ENCODE measurements around the gene PEAR1. TPM values are rescaled to one million over a fixed set of nuclear protein-coding genes. Genes with fewer than 3 reads are reported as not detected.

Gene PEAR1
- total and polyA plus RNA-seq, 2 of the 4 experiments (the other 2 are of a cell fraction), result 2.0 to 44.4 TPM

Small RNA genes lying within 50 kb of the gene (microRNA-seq; reads per million reads assigned to microRNA genes)
- 1.1 to 4.1 reads per million in 2 experiments for gene MIR765 (ENCODE audit: insufficient read depth in 1 of 2, insufficient read length in 1 of 2, unreplicated experiment in 1 of 2)

Small RNA genes lying within 50 kb of the gene (small RNA-seq; reads per million reads assigned to genes)
- gene MIR765, result 0 to 1.8 (median 0) reads per million in 5 experiments

Other genes with a start within 250 kb of the PEAR1 start
- 40.1 and 46.1 TPM in 2 replicates for gene NES, start 216.3 kb upstream of the PEAR1 start, total RNA-seq (2012; rRNA removed)
- 25.3 and 26.7 TPM in 2 replicates for gene NES, start 216.3 kb upstream of the PEAR1 start, polyA plus RNA-seq (2012; rRNA removed)
- gene CRABP2, start 188.1 kb upstream of the PEAR1 start, total RNA-seq (2012; rRNA removed), result 6.1 and 6.3 TPM in 2 replicates
- gene CRABP2, start 188.1 kb upstream of the PEAR1 start, polyA plus RNA-seq (2012; rRNA removed), result 12.2 and 15.7 TPM in 2 replicates
- 2.3 and 3.1 TPM in 2 replicates for gene METTL25B, start 165.2 kb upstream of the PEAR1 start, total RNA-seq (2012; rRNA removed)
- gene METTL25B, start 165.2 kb upstream of the PEAR1 start, polyA plus RNA-seq (2012; rRNA removed), result 9.6 and 10.1 TPM in 2 replicates
- gene ISG20L2, start 165.0 kb upstream of the PEAR1 start, total RNA-seq (2012; rRNA removed), result 13.6 and 17.0 TPM in 2 replicates
- 27.2 and 27.3 TPM in 2 replicates for gene ISG20L2, start 165.0 kb upstream of the PEAR1 start, polyA plus RNA-seq (2012; rRNA removed)
- gene MRPL24, start 152.6 kb upstream of the PEAR1 start, total RNA-seq (2012; rRNA removed), result 65.3 and 68.8 TPM in 2 replicates
- gene MRPL24, start 152.6 kb upstream of the PEAR1 start, polyA plus RNA-seq (2012; rRNA removed), result 94.9 and 99.5 TPM in 2 replicates
- 94.6 and 145 TPM in 2 replicates for gene HDGF, start 142.0 kb upstream of the PEAR1 start, total RNA-seq (2012; rRNA removed)
- gene HDGF, start 142.0 kb upstream of the PEAR1 start, polyA plus RNA-seq (2012; rRNA removed), result 102 and 123 TPM in 2 replicates
- gene PRCC, start 126.2 kb upstream of the PEAR1 start, total RNA-seq (2012; rRNA removed), result 10.6 and 14.7 TPM in 2 replicates
- 52.4 and 59.6 TPM in 2 replicates for gene PRCC, start 126.2 kb upstream of the PEAR1 start, polyA plus RNA-seq (2012; rRNA removed)
- 0.28 TPM in 1 of 2 replicates, not detected in the other for gene SH2D2A, start 76.9 kb upstream of the PEAR1 start, total RNA-seq (2012; rRNA removed)
- 0.23 TPM in 1 of 2 replicates, not detected in the other for gene SH2D2A, start 76.9 kb upstream of the PEAR1 start, polyA plus RNA-seq (2012; rRNA removed)
- gene INSRR, start 34.6 kb upstream of the PEAR1 start, total RNA-seq (2012; rRNA removed), result not detected in 2 replicates
- not detected in 2 replicates for gene INSRR, start 34.6 kb upstream of the PEAR1 start, polyA plus RNA-seq (2012; rRNA removed)
- gene NTRK1, start 32.9 kb upstream of the PEAR1 start, total RNA-seq (2012; rRNA removed), result not detected in 2 replicates
- gene NTRK1, start 32.9 kb upstream of the PEAR1 start, polyA plus RNA-seq (2012; rRNA removed), result 0.03 TPM in 1 of 2 replicates, not detected in the other
- gene LRRC71, start 26.9 kb downstream of the PEAR1 start, total RNA-seq (2012; rRNA removed), result not detected in 2 replicates
- gene LRRC71, start 26.9 kb downstream of the PEAR1 start, polyA plus RNA-seq (2012; rRNA removed), result 0.47 and 0.50 TPM in 2 replicates
- gene ARHGEF11, start 152.0 kb downstream of the PEAR1 start, total RNA-seq (2012; rRNA removed), result 15.3 and 16.8 TPM in 2 replicates
- gene ARHGEF11, start 152.0 kb downstream of the PEAR1 start, polyA plus RNA-seq (2012; rRNA removed), result 17.2 and 18.5 TPM in 2 replicates
- not detected in 2 replicates for gene ETV3L, start 206.1 kb downstream of the PEAR1 start, total RNA-seq (2012; rRNA removed)
- not detected in 2 replicates for gene ETV3L, start 206.1 kb downstream of the PEAR1 start, polyA plus RNA-seq (2012; rRNA removed)
- 14.7 and 21.1 TPM in 2 replicates for gene ETV3, start 244.7 kb downstream of the PEAR1 start, total RNA-seq (2012; rRNA removed)
- 6.4 and 6.8 TPM in 2 replicates for gene ETV3, start 244.7 kb downstream of the PEAR1 start, polyA plus RNA-seq (2012; rRNA removed)

Measured in IMR-90 (cell line).